Measurements from ENCODE around the gene AWAT1.

The AWAT1 gene

GRCh38 chrX:70244881-70245280, 10.4 kb downstream of the AWAT1 start:
- H4K20me1 ChIP-seq (ENCODE audit: insufficient read depth, low read length): no peaks in the 10 kb centered on the region
- H3K79me2 ChIP-seq (ENCODE audit: low read length): no peaks in the 10 kb centered on the region
- H3K9ac ChIP-seq (ENCODE audit: low read length): no peak overlapping the region
- TF ChIP-seq CTCF (IDR thresholded peaks at IDR 0.05; ENCODE audit: low read depth, low read length) (no peak), EZH2phosphoT487 (IDR thresholded peaks at IDR 0.05; ENCODE audit: low read depth) (no peak)
- H3K4me2 ChIP-seq (ENCODE audit: low read length): no peak overlapping the region
- H3K27ac ChIP-seq (ENCODE audit: low read length): no peak overlapping the region
- no peak overlapping the region for H2AFZ ChIP-seq (ENCODE audit: low read depth, low read length)
- H3K27me3 ChIP-seq (ENCODE audit: low read depth, low read length): no peaks in the 10 kb centered on the region
- no peaks in the 10 kb centered on the region for H3K36me3 ChIP-seq (replicated peaks; ENCODE audit: low read depth, low read length)
- no peak overlapping the region for H3K4me3 ChIP-seq (ENCODE audit: low read length)
- H3K9me3 ChIP-seq (ENCODE audit: insufficient read depth, low read length): no peaks in the 10 kb centered on the region
- no peaks in the 10 kb centered on the region for H3K4me1 ChIP-seq (ENCODE audit: low read length)

DNA sequence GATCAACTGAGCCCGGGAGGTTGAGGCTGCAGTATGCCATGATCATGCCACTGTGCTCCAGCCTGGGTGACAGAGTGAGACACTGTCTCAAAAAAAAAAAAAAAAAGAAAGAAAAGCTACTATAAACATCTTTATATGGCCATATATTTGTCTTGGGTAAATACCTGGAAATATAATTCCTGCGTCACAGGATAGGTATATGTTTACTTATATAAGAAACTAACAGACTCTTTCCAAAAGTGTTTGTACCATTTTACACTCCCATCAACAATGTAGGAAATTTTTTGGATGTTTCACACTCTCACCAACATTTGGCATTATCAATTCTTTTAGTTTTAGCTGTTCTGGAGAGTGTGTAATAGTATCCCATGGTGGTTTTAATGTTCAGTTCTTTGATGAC, 12.8 kb downstream of the AWAT1 start:
- Histone ChIP-seq H3K9ac (ENCODE audit: low read length) (no peak overlapping the region), H3K9me3 (ENCODE audit: insufficient read depth, low read length) (no peaks in the 10 kb centered on the region), H3K27ac (ENCODE audit: low read length) (no peak overlapping the region), H3K4me1 (ENCODE audit: low read length) (no peaks in the 10 kb centered on the region), H3K27me3 (ENCODE audit: low read depth, low read length) (no peaks in the 10 kb centered on the region; the same call in 1 of the 2 replicates), H3K4me2 (ENCODE audit: low read length) (no peak overlapping the region), H3K36me3 (replicated peaks; ENCODE audit: low read depth, low read length) (no peaks in the 10 kb centered on the region), H3K4me3 (ENCODE audit: low read length) (no peak overlapping the region), H3K79me2 (ENCODE audit: low read length) (no peaks in the 10 kb centered on the region), H2AFZ (ENCODE audit: low read depth, low read length) (no peak overlapping the region), H4K20me1 (ENCODE audit: insufficient read depth, low read length) (no peaks in the 10 kb centered on the region)
- no peak for TF ChIP-seq CTCF (IDR thresholded peaks at IDR 0.05; ENCODE audit: low read depth, low read length)
- TF ChIP-seq EZH2phosphoT487 (IDR thresholded peaks at IDR 0.05; ENCODE audit: low read depth): no peak

GRCh38 chrX:70252491-70252890, 18.0 kb downstream of the AWAT1 start:
- Histone ChIP-seq H4K20me1 (ENCODE audit: insufficient read depth, low read length) (no peaks in the 10 kb centered on the region), H3K4me3 (ENCODE audit: low read length) (no peak overlapping the region), H3K9ac (ENCODE audit: low read length) (no peak overlapping the region), H3K9me3 (ENCODE audit: insufficient read depth, low read length) (no peaks in the 10 kb centered on the region), H3K4me1 (ENCODE audit: low read length) (no peaks in the 10 kb centered on the region), H3K27ac (ENCODE audit: low read length) (no peak overlapping the region), H3K27me3 (ENCODE audit: low read depth, low read length) (no peaks in the 10 kb centered on the region; the same call in 1 of the 2 replicates), H3K79me2 (ENCODE audit: low read length) (no peaks in the 10 kb centered on the region), H3K36me3 (replicated peaks; ENCODE audit: low read depth, low read length) (no peaks in the 10 kb centered on the region), H3K4me2 (ENCODE audit: low read length) (no peak overlapping the region), H2AFZ (ENCODE audit: low read depth, low read length) (no peak overlapping the region)
- TF ChIP-seq CTCF (IDR thresholded peaks at IDR 0.05; ENCODE audit: low read depth, low read length) (no peak), EZH2phosphoT487 (IDR thresholded peaks at IDR 0.05; ENCODE audit: low read depth) (no peak)

DNA sequence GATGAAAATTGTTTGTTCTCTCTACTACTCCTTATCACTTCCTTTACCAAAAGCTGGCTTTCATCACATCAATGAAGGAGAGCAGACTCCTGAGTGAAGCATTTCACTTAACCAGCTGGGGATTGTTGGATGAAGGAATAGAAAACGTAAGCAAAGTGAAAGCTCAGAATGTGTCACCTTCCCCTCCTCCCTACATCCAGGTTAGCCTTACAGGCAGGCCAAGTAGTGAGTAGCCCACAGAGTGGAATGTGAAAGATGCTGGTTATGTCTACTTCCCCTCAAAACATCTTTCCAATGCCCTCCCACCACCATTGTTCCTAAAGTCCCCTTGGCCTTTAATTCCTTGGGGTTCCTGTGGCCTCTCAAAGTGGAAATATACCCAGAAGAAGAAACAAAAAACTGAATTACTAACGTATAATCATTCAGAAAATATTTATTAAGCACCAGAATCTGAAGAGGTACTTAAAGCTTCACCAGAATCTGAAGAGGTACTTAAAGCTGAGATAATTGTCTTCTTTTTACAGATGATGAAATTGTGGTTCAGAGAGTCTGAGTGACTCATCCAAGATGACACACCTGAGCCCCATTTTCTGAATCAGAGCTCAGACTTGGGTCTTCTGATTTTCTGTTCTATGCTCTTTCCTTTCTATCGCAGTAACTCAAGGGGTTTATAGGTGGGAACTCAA, 19.1 kb downstream of the AWAT1 start:
- no peak overlapping the region for H3K9ac ChIP-seq (ENCODE audit: low read length)
- H4K20me1 ChIP-seq (ENCODE audit: insufficient read depth, low read length): no peaks in the 10 kb centered on the region
- H2AFZ ChIP-seq (ENCODE audit: low read depth, low read length): no peak overlapping the region
- H3K36me3 ChIP-seq (replicated peaks; ENCODE audit: low read depth, low read length): no peaks in the 10 kb centered on the region
- H3K4me1 ChIP-seq (ENCODE audit: low read length): no peaks in the 10 kb centered on the region; the same call in 1 of the 2 replicates
- TF ChIP-seq EZH2phosphoT487 (IDR thresholded peaks at IDR 0.05; ENCODE audit: low read depth) (no peak), CTCF (IDR thresholded peaks at IDR 0.05; ENCODE audit: low read depth, low read length) (no peak)
- no peaks in the 10 kb centered on the region; the same call in 1 of the 2 replicates for H3K27me3 ChIP-seq (ENCODE audit: low read depth, low read length)
- no peak overlapping the region for H3K27ac ChIP-seq (ENCODE audit: low read length)
- no peaks in the 10 kb centered on the region for H3K9me3 ChIP-seq (ENCODE audit: insufficient read depth, low read length)
- no peak overlapping the region for H3K4me2 ChIP-seq (ENCODE audit: low read length)
- no peak overlapping the region for H3K4me3 ChIP-seq (ENCODE audit: low read length)
- no peaks in the 10 kb centered on the region for H3K79me2 ChIP-seq (ENCODE audit: low read length)

All from OCI-LY3 (cell line).